Smooth muscle cell (in vitro differentiated cells): ENCODE measurements around the gene CARM1. TPM values are rescaled to one million over a fixed set of nuclear protein-coding genes. Genes with fewer than 3 reads are reported as not detected.

ENCODE experiments used
- DNase-seq: peaks from one replicate; lab custom pipeline; 2025; ENCODE audit not compliant: unreplicated experiment; lab: John Stamatoyannopoulos, UW
- H2AFZ ChIP-seq: fragments of 200-600 bp; sonication (generic); 2 replicates; pipeline ENCODE4 v1.6.0; 2016; ENCODE audit warnings: antibody characterized with exemption, low read depth, mild to moderate bottlenecking
- H3F3A ChIP-seq: fragments of 200-600 bp; sonication (generic); 2 replicates; pipeline ENCODE4 v1.6.0; 2017; ENCODE audit warnings: antibody characterized with exemption, low read depth
- H3K27ac ChIP-seq: fragments of 200-600 bp; sonication (generic); 2 replicates; pipeline ENCODE4 v1.5.1; 2016; ENCODE audit warnings: low read depth, mild to moderate bottlenecking
- H3K27me3 ChIP-seq: fragments of 200-600 bp; sonication (generic); 2 replicates; pipeline ENCODE4 v1.6.1; 2016; ENCODE audit warnings: low read depth, mild to moderate bottlenecking
- H3K36me3 ChIP-seq: fragments of 200-600 bp; sonication (generic); 2 replicates; pipeline ENCODE4 v1.5.1; 2016; ENCODE audit warnings: low read depth
- H3K4me1 ChIP-seq: fragments of 200-600 bp; sonication (generic); 2 replicates; pipeline ENCODE4 v1.5.1; 2016; ENCODE audit warnings: low read depth
- H3K4me2 ChIP-seq: fragments of 200-600 bp; sonication (generic); 2 replicates; pipeline ENCODE4 v1.6.0; 2016; ENCODE audit warnings: mild to moderate bottlenecking
- H3K4me3 ChIP-seq: fragments of 200-600 bp; sonication (generic); 2 replicates; pipeline ENCODE4 v1.5.1; 2016; ENCODE audit warnings: mild to moderate bottlenecking
- H3K79me2 ChIP-seq: fragments of 200-600 bp; sonication (generic); 2 replicates; pipeline ENCODE4 v1.6.0; 2016; ENCODE audit warnings: low read depth, mild to moderate bottlenecking
- H3K9ac ChIP-seq: fragments of 200-600 bp; sonication (generic); 2 replicates; pipeline ENCODE4 v1.6.0; 2016; ENCODE audit warnings: low read depth
- H3K9me3 ChIP-seq: fragments of 200-600 bp; sonication (generic); replicated peaks from 2 replicates; pipeline ENCODE4 v1.5.1; 2016; ENCODE audit warnings: low read depth
- H4K20me1 ChIP-seq: fragments of 200-600 bp; sonication (generic); 2 replicates; pipeline ENCODE4 v1.6.0; 2016; ENCODE audit warnings: low read depth
- WGBS: methylation state at CpG from one replicate; pipeline ENCODE4 v1.1.7; 2016; ENCODE audit warnings: low lambda C conversion rate; 5-methylcytosine and 5-hydroxymethylcytosine counted together
- polyA plus RNA-seq: library from polyadenylated mRNA; unstranded; fragments of >200 nt; fragmentation: Nextera tagmentation; extraction: Ambion mirVana; gene quantifications from 2 replicates; pipeline ENCODE4 v1.2.1, GENCODE V29; 2016
- total RNA-seq: library from RNA; depleted of rRNA; stranded (reverse); fragments of >200 nt; gene quantifications from 2 replicates; pipeline ENCODE4 v1.2.3, GENCODE V29; 2014
- TF ChIP-seq, protein P1 (sequence below): fragments of 200-600 bp; sonication (generic); IDR thresholded peaks from 2 replicates; pipeline ENCODE4 v1.5.1; 2017; ENCODE audit warnings: borderline replicate concordance, mild to moderate bottlenecking, antibody characterized with exemption; ENCODE audit not compliant: insufficient read depth, poor library complexity, severe bottlenecking

The CARM1 gene
- total and polyA plus RNA-seq, 2 experiments from 2014 or later: 22.7 to 39.3 TPM

DNA sequence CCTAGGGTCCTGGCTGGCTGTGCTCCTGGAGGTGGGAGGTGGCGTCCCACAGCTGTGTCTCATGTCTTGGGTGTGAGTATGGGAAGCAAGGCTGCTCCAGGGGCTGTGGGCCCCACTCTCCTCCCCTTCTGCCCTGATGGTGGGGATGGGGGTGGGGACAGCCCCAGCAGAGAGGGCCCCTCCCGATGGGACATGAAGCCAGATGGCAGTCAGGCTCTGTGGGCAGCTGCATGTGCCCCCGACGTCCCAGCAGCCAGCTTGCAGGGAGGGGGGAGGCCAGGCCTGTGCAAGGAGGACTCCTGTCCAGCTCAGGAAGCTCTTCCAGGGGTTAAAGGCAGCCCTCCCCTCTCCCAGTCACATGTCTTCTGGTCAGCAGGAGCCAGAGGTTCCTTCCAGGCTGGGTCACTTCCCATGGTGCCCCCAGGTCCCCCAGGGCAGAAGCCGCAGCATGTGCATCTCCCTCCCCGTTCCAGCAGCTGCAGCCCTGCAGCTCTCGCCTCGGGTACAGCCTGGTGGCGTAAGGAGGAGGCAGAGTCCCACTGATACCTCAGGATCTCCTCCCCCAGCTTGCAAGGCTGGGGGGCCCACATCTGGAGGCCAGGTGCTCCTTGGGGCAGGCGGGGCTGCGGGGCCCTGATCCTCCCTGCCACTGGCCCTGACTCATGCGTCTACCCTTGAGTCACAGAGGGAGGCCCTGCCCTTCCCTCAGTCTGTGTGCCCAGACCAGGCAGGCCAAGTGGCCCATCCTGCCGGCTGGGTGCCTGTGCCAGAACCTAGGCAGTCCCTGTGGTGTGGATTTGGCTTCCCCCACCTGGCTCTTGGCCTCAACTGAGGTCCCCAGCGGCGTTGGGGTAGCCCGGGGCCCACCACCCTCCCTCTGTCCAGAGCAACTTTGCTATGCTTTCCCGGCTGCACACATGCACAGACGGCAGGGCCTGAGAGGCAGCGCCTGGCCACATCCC lies 44.1 kb downstream of the CARM1 start:
- H3K9me3 ChIP-seq: no peaks in the 10 kb centered on the region
- H3K4me3 ChIP-seq: no peak overlapping the region
- 74% methylated on average over 17 of the region's 19 CpGs for WGBS
- H4K20me1 ChIP-seq: peaks cover 4% of the 10 kb centered on the region
- no peaks in the 10 kb centered on the region for H3K4me1 ChIP-seq
- DNase-seq: no peak
- TF ChIP-seq, protein P1, sequence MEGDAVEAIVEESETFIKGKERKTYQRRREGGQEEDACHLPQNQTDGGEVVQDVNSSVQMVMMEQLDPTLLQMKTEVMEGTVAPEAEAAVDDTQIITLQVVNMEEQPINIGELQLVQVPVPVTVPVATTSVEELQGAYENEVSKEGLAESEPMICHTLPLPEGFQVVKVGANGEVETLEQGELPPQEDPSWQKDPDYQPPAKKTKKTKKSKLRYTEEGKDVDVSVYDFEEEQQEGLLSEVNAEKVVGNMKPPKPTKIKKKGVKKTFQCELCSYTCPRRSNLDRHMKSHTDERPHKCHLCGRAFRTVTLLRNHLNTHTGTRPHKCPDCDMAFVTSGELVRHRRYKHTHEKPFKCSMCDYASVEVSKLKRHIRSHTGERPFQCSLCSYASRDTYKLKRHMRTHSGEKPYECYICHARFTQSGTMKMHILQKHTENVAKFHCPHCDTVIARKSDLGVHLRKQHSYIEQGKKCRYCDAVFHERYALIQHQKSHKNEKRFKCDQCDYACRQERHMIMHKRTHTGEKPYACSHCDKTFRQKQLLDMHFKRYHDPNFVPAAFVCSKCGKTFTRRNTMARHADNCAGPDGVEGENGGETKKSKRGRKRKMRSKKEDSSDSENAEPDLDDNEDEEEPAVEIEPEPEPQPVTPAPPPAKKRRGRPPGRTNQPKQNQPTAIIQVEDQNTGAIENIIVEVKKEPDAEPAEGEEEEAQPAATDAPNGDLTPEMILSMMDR: no peak
- no peaks in the 10 kb centered on the region for H3F3A ChIP-seq
- no peak overlapping the region for H3K9ac ChIP-seq
- no peak overlapping the region for H2AFZ ChIP-seq
- H3K4me2 ChIP-seq: peak overlapping the region; percentile 48
- H3K79me2 ChIP-seq: no peaks in the 10 kb centered on the region
- no peaks in the 10 kb centered on the region for H3K27me3 ChIP-seq
- peak overlapping the region; percentile 60 for H3K27ac ChIP-seq
- no peaks in the 10 kb centered on the region for H3K36me3 ChIP-seq

DNA sequence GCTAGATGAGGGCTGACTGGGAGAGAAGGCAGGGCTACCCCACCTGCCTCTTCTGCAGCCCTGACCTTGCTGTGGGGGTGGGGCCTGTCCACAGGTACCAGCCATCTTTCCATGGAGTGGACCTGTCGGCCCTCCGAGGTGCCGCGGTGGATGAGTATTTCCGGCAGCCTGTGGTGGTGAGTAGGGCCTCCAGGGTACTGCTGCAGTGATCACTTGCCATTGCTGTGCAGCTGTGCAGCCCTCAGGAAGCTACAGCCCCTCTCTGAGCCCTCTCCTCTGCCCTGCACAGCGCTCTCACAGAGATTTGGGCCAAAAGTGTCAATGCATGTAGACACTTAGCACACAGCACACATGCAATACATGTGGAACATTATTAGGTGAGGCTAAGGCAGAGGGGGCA lies 45.2 kb downstream of the CARM1 start:
- Histone ChIP-seq H4K20me1 (peaks cover 4% of the 10 kb centered on the region), H3F3A (no peaks in the 10 kb centered on the region), H3K27me3 (no peaks in the 10 kb centered on the region), H3K4me3 (no peak overlapping the region), H3K4me2 (no peak overlapping the region), H3K36me3 (no peaks in the 10 kb centered on the region), H3K4me1 (no peaks in the 10 kb centered on the region), H2AFZ (no peak overlapping the region), H3K9ac (no peak overlapping the region), H3K27ac (no peak overlapping the region), H3K9me3 (no peaks in the 10 kb centered on the region), H3K79me2 (no peaks in the 10 kb centered on the region)
- TF ChIP-seq, protein P1: no peak
- no peak for DNase-seq
- WGBS: 99% methylated on average over 6 of the region's 6 CpGs

DNA sequence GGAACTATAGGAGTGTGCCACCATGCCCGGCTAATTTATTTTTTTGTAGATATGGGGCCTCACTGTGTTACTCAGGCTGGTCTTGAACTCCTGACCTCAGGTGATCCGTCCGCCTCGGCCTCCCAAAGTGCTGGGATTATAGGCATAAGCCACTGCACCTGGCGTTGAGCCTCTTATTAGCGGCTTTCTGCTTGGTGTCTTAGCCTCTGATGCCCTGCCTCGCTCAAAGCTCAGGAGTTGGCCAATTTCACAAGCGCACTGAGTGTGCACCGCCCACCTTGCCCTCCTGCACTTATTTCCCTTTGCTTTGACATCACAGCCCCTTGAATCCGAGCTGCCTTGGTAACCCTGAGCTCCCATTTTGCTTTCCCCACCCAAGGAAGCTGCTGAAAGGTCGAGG lies 47.0 kb downstream of the CARM1 start:
- H3K4me1 ChIP-seq: no peaks in the 10 kb centered on the region
- TF ChIP-seq, protein P1: no peak
- no peaks in the 10 kb centered on the region for H3K27me3 ChIP-seq
- DNase-seq: no peak
- H3K4me3 ChIP-seq: no peak overlapping the region
- H3K9me3 ChIP-seq: no peaks in the 10 kb centered on the region
- no peak overlapping the region for H3K4me2 ChIP-seq
- H3K79me2 ChIP-seq: no peaks in the 10 kb centered on the region
- no peaks in the 10 kb centered on the region for H3F3A ChIP-seq
- H2AFZ ChIP-seq: no peak overlapping the region
- 96% methylated on average over 11 of the region's 11 CpGs for WGBS
- H4K20me1 ChIP-seq: peaks cover 14% of the 10 kb centered on the region
- H3K9ac ChIP-seq: no peak overlapping the region
- no peaks in the 10 kb centered on the region for H3K36me3 ChIP-seq
- H3K27ac ChIP-seq: no peak overlapping the region
